Kidney tubule cell (primary cell): ENCODE results near the gene ANKEF1.
A peak's percentile ranks its signal among the peaks of the same experiment; 100 is the strongest.
"Not testable (repeated sequence)": the region's sequence is repeated elsewhere in the genome, so short reads cannot be mapped to it uniquely, and the experiment has no call there.

ENCODE experiments used
- DNase-seq: peaks from one replicate; pipeline ENCODE4 v3.0.0-alpha.2; 2018; ENCODE audit warnings: low spot score

The ANKEF1 gene

DNA sequence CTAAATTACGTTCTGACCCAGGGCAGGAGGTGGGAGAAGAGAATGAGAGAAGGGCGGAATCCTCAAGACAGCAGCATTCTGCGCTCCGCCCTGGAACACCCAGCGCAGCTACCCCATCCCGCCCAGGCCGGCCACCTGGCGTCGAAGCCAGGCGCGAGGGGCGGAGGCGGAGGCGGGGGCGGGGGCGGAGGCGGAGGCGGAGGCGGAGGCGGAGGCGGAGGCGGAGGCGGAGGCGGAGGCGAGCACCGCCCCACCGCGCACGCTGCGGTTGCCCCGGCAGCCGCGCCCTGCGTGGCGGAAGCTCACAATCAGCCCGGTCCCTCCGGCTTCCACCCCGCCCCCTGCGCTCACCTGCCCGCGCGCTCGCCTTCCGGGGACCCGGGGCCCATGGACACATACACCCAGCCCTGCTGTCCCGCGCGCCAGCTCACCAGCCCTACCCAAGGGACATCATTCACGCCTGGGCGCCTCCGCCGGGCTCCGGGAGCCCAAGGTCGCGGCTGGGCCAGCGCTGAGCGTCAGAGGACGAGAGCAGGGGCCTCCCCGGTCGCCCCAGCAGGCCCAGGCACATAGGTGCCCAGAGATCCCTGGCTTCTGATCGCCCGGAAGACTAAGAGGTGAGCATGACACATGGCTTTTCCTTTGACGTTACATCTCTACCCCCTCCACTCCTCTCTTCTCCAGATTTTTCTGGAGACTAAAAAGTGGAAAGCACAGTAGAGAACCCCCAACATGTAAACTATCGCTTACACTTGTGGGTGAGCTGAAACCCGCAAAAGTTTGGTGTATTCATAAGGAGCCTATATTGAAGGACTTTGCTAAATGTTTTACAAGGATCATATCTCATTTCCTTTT, at the start of gene ANKEF1:
ANKEF1 (plus strand) TSS at position 271 of the 855 bp plus-strand sequence. CDS start 3,315 bp downstream, outside the sequence.
- DNase-seq: peak; percentile 86

DNA sequence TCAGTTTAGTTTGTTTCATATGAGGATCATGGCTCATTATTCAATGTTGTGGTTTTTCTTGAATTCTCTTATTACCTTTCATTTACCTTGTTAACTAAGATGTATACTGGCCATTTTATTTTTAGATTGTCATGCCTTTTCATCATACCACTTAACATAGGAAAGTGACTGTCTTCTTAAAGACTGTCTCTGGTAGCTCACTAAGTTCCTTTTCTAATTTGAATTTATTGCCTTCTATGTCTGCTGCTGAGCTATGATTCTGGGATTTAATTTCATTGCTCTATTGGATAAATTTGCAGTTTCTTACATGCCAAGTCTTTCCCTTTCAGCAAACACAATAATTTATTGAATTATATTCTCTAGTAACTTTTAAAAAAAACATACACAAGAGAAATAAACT, 49.5 kb upstream of the ANKEF1 start:
- no peak for DNase-seq

DNA sequence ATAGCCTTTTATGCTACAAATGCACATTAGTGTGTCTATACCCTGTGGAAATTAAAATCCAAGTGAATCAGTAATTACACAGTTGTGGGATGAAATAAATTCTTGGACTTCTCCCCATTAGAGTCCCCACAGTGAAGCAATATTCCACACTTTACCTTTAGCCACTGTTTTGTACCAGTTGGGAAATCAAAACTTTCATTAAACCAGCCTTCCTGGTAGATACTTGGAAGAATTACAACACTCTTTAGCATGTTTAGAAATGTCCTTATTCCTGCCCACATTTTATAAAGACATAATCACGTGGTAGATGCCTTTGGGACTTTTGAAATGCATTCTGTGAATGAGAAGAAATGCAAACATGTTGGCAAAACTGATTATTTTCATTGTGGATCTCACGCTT, 49.0 kb upstream of the ANKEF1 start:
- DNase-seq: no peak

DNA sequence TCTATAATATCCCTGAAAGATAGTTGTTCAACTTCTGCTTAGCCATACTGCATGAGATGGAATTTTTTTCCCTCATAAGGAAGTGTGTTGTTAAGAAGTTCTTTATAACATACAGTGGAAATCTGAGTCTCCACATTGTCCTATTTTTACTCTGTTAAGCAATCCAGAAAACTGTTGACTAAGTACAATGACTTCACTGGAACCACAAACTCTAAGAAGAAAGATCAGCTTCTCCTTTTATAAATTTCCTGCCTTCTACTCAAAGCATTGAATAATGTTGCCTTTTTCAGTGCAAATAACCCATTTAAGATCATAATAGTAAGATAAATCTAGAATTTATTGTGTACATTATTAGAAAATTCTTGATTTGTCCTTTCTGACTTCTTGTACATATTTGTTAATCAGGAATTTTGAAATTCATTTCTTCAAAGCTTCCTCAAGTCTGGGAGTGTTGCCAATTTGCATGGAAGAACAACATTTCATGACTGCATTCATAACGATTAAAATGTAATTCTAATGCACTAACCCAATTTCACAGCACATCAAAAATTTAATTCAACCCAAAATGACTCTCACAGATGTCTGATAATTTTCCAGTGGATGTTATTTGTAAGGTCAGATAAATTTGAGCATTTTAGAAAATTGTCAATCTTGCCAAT, 45.6 kb upstream of the ANKEF1 start:
- DNase-seq: no peak

DNA sequence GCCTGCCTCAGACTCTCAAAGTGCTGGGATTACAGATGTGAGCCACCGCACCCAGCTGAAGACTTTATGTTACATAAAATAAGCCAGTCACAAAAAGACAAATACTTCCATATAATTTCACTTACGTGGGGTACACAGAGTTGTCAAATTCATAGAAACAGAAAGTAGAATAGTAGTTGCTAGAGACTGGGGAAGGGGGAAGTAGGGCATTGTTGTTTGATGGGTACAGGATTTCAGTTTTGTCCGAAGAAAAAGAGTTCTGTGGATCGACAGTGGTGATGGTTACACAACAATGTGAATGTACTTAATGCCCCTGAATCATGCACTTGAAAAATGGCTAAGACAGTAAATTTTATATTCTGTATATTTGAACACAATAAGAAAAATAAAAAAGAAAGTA, 41.6 kb upstream of the ANKEF1 start:
- no peak for DNase-seq

DNA sequence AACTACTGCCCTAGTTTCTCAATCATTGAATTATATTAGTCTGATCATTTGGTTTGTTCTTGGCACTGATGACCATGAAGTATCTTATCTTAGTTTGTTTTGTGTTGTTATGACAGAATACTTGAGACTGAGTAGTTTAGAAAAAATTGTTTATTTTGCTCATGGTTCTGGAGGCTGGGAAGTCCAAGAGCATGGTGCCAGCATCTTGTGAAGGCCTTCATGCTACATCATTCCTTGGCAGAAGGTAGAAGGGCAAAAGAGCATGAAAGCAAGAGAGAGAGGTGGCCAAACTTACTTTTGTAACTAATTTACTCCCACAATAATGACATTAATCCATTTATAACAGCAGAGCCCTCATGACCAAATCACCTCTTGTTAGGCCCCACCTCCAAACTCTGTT, 40.1 kb upstream of the ANKEF1 start:
- no peak for DNase-seq

DNA sequence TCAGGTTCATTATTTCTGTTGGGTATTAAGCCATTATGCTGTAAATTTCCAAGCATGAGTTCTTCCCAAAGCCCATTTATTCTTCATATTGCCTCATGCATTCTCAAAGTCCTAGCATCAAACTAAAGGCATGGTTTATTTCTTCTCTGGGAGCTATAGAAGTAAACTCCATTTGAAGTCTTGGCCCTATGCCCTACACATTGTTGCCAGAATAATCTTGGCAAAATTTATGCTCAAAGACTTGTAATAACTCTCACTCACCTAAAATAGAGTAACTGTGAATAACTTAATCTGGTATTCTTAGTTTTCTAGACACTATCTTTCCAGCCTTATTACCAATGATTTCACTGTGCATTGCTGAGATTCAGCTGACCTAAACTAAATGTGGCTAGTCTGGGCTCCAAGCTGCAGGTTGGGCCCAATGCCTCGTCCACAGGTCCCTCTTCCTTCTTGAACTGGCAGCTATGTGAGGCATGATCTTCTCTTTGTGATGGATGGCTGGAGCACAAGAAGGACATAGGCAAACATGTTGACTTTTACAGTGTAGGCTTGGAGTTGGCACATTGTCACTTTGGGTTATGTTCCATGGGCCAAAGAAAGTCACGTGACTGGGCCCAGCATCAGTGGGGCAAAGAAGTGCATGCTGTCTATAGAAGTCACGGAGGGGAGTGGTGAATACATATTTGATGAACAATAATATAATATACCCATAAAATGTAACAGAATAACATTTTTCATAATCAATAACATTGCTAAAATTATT, 39.1 kb upstream of the ANKEF1 start:
- no peak for DNase-seq

DNA sequence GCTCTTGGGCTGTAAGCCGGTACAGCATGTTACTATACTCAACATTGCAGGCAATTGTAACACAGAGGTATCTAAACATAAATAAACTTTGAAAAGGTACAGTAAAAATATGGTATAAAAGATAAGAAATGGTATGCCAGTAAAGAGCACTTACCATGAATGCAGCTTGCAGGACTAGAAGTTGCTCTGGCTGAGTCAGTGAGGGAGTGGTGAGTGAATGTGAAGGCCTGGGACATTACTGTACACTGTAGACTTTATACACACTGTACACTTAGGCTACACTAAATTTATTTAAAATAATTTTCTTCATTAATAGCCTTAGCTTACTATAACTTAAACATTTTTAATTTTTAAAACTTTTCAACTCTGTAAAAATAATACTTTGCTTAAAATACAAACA, 37.8 kb upstream of the ANKEF1 start:
- no peak for DNase-seq

DNA sequence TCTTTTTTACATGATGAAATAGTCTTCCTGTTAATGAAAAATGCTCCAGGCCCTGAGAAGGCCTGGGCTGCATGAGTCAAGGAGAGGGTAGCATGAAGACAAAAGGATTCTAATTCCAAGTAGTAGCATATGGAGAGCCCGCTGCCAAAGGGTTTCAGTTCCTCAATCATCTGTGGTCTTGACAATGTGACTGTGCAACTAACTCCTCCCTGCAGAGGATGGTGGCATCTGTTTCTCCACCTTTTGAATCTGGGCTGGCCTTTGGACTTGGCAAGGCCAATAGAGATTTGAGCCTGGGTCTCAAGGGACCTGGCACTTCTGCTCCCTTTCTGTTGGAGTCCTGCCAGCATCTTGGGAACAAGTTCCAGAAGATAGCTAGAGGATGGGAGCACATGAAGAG, 35.1 kb upstream of the ANKEF1 start:
- DNase-seq: no peak

DNA sequence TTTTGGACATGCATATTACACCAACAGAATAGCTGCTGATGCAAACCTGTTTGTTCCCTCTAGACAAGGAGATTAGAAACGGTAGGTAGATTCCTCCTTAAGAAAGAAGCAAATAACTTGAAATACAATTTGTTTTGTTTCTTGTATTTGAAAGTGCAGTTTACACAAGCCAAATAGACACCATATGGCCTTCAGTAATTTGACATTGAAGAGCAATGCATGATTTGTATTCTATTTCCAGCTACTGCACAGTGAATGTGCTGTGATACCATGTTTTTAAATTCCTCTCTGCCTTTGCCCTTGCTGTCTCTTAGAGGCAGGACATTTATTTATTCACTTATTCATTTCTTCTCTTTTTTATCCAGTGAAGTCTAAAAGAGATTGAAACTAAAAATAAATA, 31.9 kb upstream of the ANKEF1 start:
- DNase-seq: no peak

DNA sequence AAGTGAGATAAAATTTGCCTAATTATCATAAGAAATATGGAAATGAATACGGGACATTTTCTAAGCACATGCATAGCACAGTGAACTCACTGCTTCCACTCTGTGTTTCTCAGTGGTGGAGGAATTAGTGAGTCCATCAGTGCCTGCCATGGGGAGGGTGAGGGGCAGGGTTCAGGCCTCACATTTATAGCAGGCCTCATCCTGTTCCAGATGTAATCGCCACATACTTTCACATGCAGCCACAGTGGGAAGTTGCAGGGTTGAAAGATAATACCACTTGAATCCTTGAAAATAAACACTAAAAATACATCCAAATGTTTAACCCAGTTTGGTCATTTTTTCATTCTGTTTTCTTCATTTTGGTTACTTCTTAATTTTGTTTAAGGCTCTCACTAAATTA, 29.9 kb upstream of the ANKEF1 start:
- DNase-seq: no peak

DNA sequence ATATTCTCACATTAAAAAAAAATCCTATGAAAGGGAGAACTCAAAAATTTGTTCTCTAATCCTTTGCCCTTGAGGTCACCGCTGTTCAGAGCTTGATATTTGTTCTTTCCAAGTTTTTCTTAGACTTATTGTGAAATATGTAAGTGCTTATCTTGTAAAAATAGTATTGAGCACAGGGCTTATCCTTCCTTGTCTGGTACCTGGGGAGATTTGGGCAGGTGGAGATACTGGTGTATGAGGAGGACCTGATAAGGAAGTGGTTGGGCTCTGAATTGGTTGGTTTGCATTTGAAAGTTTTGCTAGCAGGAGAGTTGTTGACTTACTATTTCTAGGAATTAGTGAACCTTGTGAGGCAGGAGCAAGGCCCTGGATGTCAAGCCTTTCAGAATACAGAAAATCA, 28.9 kb upstream of the ANKEF1 start:
- DNase-seq: no peak

DNA sequence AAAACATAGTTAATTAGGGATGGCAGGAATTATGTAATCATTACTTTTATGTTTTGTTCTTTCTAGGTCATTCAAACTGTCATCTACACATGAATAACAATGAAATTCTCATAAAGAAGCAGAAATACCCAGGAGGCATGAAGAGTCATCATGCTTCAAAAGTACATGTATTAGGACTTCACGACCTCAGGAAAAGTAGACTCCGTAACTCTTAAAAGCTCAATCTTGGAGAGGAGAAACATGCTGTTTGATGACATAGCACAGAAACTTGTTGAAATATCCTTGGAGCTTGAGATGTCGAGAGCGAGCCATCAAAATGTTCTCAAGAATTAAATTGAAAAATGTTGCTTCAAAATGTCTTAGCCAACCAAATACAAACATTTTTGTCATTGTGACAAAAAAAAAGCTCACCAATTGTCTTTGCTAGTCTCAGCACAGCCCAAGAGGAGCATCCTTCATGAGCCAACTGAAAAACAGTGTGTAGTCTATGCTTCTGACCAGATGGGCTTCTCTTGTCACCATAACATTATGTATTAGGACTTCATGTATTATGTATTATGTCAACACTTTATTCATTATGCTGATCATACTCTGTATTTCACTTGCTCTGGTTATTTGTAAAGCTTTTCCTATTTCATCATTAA, 28.2 kb upstream of the ANKEF1 start:
- no peak for DNase-seq

DNA sequence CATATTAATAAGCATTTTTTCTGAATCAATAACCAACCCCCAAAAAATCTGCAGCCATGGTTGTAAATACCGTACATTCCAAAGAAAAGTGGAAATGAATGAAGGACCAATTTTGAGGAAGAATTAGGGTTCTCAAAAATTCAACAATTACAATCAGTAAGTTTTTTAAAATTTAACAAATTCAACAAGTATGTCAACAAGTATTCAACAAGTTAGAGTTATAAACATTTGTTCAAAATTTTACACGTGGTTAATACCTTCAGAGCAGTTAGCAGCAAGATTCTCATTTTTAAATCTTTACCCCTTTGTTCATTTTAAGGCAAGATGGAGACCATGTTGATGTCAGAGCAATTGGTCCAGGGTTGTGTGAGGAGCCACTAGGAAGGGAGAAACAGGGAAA, 27.6 kb upstream of the ANKEF1 start:
- no peak for DNase-seq

DNA sequence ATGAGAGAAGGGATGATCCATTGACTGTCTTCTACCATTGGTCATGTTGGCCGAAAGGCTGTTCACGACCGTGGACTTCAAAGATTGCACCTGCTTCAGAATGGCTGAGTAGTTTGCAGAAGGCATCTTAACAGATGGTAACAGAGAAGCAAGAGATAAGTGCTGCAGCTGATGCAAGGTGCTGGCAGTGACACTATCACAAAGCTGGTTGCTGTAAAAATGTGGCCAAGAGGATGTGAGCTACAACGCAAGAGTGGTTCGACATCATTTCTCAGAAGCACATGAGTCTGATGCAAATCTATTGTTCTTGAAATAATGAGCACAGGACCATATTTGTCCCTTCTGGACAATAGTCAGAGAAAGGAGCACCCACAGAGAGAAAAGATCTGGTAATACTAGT, 27.0 kb upstream of the ANKEF1 start:
- DNase-seq: no peak

DNA sequence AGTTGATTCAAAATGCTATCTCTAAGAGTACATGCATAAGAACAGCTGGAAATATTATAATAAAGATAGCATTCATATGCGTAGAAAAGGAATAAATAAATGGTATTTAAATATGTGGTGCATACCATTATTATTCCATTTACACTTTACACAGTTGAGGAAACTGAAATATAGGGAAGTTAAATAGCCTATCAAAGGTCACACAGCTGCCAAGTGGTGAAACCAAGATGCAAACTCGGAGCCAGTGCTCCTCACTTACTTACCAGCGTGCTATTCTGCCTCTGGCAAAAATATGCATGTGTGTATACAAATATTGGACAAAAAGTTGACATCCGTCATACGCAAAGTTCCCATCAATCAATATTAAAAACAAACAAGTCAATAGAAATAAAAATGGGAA, 22.3 kb upstream of the ANKEF1 start:
- DNase-seq: no peak

DNA sequence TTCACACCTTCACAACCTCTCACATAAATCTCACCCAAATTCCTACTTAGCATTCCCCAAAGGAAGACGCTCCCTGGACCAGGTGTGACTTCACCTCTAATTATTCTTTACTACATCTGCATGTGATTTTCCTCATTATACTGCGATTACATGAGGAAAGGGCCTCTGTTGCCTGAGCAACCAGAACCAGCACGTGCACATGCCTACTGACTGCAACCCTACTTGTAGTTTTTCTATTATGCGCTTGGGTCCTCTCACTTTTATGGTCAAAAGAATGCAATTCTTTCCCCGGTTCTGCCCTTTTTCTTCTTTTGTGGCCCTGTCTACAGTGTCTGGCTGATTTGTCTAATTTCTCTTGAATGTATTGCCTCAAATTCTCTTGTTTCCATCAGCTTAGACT, 20.4 kb upstream of the ANKEF1 start:
- DNase-seq: no peak

DNA sequence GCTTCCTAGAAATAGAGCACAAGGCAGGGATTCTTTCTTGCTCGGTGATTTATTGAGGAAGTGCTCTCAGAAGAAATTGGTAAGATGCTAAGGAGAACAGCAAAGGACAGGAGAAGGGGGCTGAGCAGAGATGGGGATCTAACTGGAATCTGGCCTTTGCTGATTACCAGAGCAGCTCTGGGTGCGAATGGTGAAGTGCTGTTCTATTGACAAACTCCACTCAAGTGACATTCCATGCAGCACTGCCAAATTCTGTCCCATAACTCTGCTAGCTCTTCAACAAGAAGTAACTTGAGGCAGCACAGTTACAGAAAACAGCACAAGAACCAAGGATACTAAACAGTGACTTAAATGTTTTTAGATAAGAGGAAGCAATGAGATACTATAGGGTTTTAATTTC, 13.8 kb upstream of the ANKEF1 start:
- DNase-seq: no peak

DNA sequence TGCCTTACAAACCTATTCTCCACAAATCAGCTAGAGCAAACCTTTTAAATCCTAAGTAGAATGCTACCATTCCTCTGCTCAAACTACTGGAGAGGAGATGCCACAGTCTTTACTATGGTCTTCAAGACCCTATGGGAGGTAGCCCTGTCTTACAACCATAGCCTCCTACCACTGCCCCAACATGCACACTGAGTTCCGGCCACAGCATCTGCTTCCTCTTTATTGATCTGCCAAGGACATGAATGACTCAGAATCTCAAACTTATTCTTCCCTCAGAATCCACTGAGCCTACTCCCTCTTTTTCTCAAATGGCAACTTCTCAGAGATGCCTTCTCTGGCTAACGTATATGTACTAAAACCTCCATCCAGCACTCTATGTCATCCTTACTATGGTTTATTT, 12.2 kb upstream of the ANKEF1 start:
- DNase-seq: no peak

DNA sequence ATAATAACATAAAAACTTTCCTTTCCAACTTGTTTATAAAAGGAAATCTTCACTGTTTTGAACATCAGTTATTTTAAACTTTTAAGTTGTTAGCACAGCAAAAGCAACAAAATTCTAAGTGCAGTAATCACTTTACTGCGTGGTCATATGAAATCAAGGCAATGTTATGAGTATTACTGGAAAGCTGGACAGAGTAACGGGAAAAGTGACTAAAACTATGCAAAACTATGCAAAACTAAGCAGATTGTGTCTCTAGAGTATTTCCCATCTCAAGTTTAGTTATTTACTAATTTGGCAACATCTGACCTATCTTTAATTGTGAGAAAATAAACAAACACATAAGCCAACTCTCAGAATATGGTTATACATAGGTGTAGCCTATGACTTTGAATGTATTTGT, 10.9 kb upstream of the ANKEF1 start:
- no peak for DNase-seq

DNA sequence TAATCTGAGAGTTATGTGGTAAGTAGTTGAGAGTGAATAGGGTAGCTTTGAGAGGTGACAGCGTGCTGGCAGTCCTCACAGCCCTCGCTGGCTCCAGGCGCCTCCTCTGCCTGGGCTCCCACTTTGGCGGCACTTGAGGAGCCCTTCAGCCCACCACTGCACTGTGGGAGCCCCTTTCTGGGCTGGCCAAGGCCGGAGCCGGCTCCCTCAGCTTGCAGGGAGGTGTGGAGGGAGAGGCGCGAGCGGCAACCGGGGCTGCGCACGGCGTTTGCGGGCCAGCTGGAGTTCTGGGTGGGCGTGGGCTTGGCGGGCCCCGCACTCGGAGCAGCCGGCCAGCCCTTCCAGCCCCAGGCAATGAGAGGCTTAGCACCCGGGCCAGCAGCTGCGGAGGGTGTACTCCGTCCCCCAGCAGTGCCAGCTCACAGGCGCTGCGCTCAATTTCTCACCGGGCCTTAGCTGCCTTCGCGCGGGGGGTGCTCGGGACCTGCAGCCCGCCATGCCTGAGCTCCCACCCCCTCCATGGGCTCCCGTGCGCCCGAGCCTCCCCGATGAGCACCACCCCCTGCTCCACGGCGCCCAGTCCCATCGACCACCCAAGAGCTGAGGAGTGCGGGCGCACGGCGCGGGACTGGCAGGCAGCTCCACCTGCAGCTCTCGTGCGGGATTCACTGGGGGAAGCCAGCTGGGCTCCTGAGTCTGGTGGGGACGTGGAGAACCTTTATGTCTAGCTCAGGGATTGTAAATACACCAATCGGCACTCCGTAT, 3.2 kb upstream of the ANKEF1 start:
- DNase-seq: not testable (repeated sequence)

DNA sequence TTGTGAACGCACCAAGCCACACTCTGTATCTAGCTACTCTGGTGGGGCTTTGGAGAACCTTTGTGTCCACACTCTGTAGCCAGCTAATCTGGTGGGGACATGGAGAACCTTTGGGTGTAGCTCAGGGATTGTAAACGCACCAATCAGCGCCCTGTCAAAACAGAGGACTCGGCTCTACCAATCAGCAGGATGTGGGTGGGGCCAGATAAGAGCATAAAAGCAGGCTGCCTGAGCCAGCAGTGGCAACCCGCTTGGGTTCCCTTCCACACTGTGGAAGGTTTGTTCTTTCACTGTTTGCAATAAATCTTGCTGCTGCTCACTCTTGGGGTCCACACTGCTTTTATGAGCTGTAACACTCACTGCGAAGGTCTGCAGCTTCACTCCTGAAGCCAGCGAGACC, 2.5 kb upstream of the ANKEF1 start:
- not testable (repeated sequence) for DNase-seq
